ENCODE data around the gene SFI1.

DNA sequence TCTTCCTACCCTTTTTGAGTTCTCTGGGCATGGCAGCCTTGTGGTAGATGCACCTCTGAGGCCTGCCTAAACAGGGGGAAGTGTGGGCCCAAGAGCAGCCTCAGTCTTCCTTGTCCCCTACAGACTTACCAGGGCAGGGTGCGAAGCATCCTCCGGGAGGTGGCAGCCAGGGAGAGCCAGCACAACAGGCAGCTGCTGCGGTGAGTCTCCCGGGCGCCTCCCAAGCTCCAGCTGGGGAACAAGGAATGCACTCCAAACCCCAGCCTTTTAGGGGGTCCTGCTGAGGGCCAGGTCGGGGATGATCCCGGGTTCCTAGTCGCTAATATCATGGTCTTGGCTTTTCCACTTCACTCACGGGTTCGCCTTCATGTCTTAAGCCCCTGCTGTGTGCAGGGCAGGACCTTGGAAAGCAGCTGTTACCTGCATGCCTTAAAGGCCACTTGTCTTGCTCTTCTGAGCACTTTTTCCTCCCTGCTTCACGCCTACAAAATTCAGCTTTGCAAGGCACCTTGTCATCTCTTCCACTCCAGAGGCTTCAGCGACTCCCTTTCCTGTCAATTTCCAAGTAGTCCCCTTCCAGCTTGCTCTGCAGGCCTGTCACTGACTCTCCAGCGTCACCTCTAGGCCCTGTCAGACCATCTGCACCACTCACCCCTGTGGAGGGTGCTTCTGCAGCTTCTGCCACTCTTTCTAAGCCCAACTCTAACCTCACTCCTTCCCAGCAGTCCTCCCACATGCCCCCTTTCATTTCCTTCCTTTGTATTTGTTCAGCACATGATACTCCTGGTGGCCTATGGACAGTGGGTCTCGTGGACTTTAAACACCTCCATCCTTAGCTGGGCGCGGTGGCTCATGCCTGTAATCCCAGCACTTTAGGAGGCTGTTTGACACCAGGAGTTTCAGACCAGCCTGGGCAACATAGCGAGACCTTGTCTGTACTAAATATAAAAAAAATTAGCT lies 108.7 kb downstream of the SFI1 start:
- no peak for TF ChIP-seq CTCF (IDR thresholded peaks at IDR 0.05)
- TF ChIP-seq POLR2A (IDR thresholded peaks at IDR 0.05) = no peak

Measured in thyroid gland (tissue), 4 donors.